Measurements from ENCODE around the gene SLC25A19. TPM values are rescaled to one million over a fixed set of nuclear protein-coding genes. Genes with fewer than 3 reads are reported as not detected.

Gene SLC25A19
- polyA plus RNA-seq, 1 donor from 2014 or later, result 22.0 TPM

Other genes starting within 250 kb of the SLC25A19 start
- 425 TPM for gene ATP5PD, start 242.5 kb downstream of the SLC25A19 start, polyA plus RNA-seq (ENCODE audit: insufficient read depth, low read depth, low replicate concordance)
- gene KCTD2, start 242.2 kb downstream of the SLC25A19 start, polyA plus RNA-seq (ENCODE audit: insufficient read depth, low read depth, low replicate concordance), result 44.3 TPM
- 0.27 TPM for gene SLC16A5, start 201.5 kb downstream of the SLC25A19 start, polyA plus RNA-seq (ENCODE audit: insufficient read depth, low read depth, low replicate concordance)
- gene ARMC7, start 179.5 kb downstream of the SLC25A19 start, polyA plus RNA-seq (ENCODE audit: insufficient read depth, low read depth, low replicate concordance), result 17.8 TPM
- 38.9 TPM for gene NT5C, start 157.7 kb downstream of the SLC25A19 start, polyA plus RNA-seq (ENCODE audit: insufficient read depth, low read depth, low replicate concordance)
- gene JPT1, start 134.9 kb downstream of the SLC25A19 start, polyA plus RNA-seq (ENCODE audit: insufficient read depth, low read depth, low replicate concordance), result 609 TPM
- gene SUMO2, start 106.5 kb downstream of the SLC25A19 start, polyA plus RNA-seq (ENCODE audit: insufficient read depth, low read depth, low replicate concordance), result 703 TPM
- 42.5 TPM for gene NUP85, start 83.8 kb downstream of the SLC25A19 start, polyA plus RNA-seq (ENCODE audit: insufficient read depth, low read depth, low replicate concordance)
- 25.2 TPM for gene GGA3, start 27.8 kb downstream of the SLC25A19 start, polyA plus RNA-seq (ENCODE audit: insufficient read depth, low read depth, low replicate concordance)
- 64.9 TPM for gene MRPS7, start 27.6 kb downstream of the SLC25A19 start, polyA plus RNA-seq (ENCODE audit: insufficient read depth, low read depth, low replicate concordance)
- gene MIF4GD, start 18.2 kb downstream of the SLC25A19 start, polyA plus RNA-seq (ENCODE audit: insufficient read depth, low read depth, low replicate concordance), result 47.6 TPM
- gene GRB2, start 116.2 kb upstream of the SLC25A19 start, polyA plus RNA-seq (ENCODE audit: insufficient read depth, low read depth, low replicate concordance), result 132 TPM
- gene TMEM94, start 167.2 kb upstream of the SLC25A19 start, polyA plus RNA-seq (ENCODE audit: insufficient read depth, low read depth, low replicate concordance), result 156 TPM
- 29.0 TPM for gene CASKIN2, start 226.1 kb upstream of the SLC25A19 start, polyA plus RNA-seq (ENCODE audit: insufficient read depth, low read depth, low replicate concordance)
- gene TSEN54, start 227.1 kb upstream of the SLC25A19 start, polyA plus RNA-seq (ENCODE audit: insufficient read depth, low read depth, low replicate concordance), result 32.9 TPM
- 22.1 TPM for gene LLGL2, start 236.3 kb upstream of the SLC25A19 start, polyA plus RNA-seq (ENCODE audit: insufficient read depth, low read depth, low replicate concordance)

All from brain (organoid and tissue), 1 donor.